ENCODE measurements around the gene CIB4. TPM values are rescaled to one million over a fixed set of nuclear protein-coding genes. Genes with fewer than 3 reads are reported as not detected.

CIB4 gene
- 0.49 TPM in 1 of 2 replicates, not detected in the other for total RNA-seq
- not detected in 2 replicates for polyA plus RNA-seq

GRCh38 chr2:26640781-26641564, at the start of gene CIB4:
Gene CIB4, minus strand, starts transcription at chr2:26641366. Its CDS starts 52 bp downstream, at chr2:26641314.
- DNase-seq (ENCODE audit: low read depth in 1 of 2, low spot score in 1 of 2) = no peak
- Histone ChIP-seq H3K4me1 (ENCODE audit: low read depth) (no peaks in the 10 kb centered on the region), H3K9me3 (ENCODE audit: low read depth) (no peaks in the 10 kb centered on the region), H3K27me3 (peaks cover 3% of the 10 kb centered on the region), H3K27ac (no peak within 1 kb of the TSS), H3K4me3 (no peak within 1 kb of the TSS), H3K36me3 (no peaks in the 10 kb centered on the region)
- no peak for TF ChIP-seq CTCF (IDR thresholded peaks at IDR 0.05; ENCODE audit: low read depth, low read length)

GRCh38 chr2:26687801-26688200, 46.6 kb upstream of the CIB4 start:
- Histone ChIP-seq H3K4me3 (no peak overlapping the region), H3K36me3 (no peaks in the 10 kb centered on the region), H3K9me3 (ENCODE audit: low read depth) (no peaks in the 10 kb centered on the region), H3K27ac (no peak overlapping the region), H3K4me1 (ENCODE audit: low read depth) (peaks cover 15% of the 10 kb centered on the region), H3K27me3 (no peaks in the 10 kb centered on the region)
- no peak for DNase-seq (ENCODE audit: low read depth in 1 of 2, low spot score in 1 of 2)
- no peak for TF ChIP-seq CTCF (IDR thresholded peaks at IDR 0.05; ENCODE audit: low read depth, low read length)

GRCh38 chr2:26687328-26687727, 46.2 kb upstream of the CIB4 start:
- DNase-seq (ENCODE audit: low read depth in 1 of 2, low spot score in 1 of 2) = no peak
- no peaks in the 10 kb centered on the region for H3K27me3 ChIP-seq
- no peak overlapping the region for H3K27ac ChIP-seq
- no peaks in the 10 kb centered on the region for H3K36me3 ChIP-seq
- H3K4me1 ChIP-seq (ENCODE audit: low read depth) = peaks cover 15% of the 10 kb centered on the region
- TF ChIP-seq CTCF (IDR thresholded peaks at IDR 0.05; ENCODE audit: low read depth, low read length) = no peak
- no peak overlapping the region for H3K4me3 ChIP-seq
- no peaks in the 10 kb centered on the region for H3K9me3 ChIP-seq (ENCODE audit: low read depth)

- Histone ChIP-seq H3K4me1 (ENCODE audit: low read depth) (peaks cover 11% of the 10 kb centered on the region), H3K27me3 (no peaks in the 10 kb centered on the region), H3K4me3 (no peak overlapping the region), H3K36me3 (no peaks in the 10 kb centered on the region), H3K9me3 (ENCODE audit: low read depth) (no peaks in the 10 kb centered on the region), H3K27ac (no peak overlapping the region)
- TF ChIP-seq CTCF (IDR thresholded peaks at IDR 0.05; ENCODE audit: low read depth, low read length) = no peak
- DNase-seq (ENCODE audit: low read depth in 1 of 2, low spot score in 1 of 2) = peak in 1 of 2 donors; percentile 32
Observed at GRCh38 chr2:26685989-26686839, 45.0 kb upstream of the CIB4 start.

GRCh38 chr2:26685341-26685740, 44.2 kb upstream of the CIB4 start:
- no peaks in the 10 kb centered on the region for H3K27me3 ChIP-seq
- H3K9me3 ChIP-seq (ENCODE audit: low read depth) = no peaks in the 10 kb centered on the region
- no peak for DNase-seq (ENCODE audit: low read depth in 1 of 2, low spot score in 1 of 2)
- peaks cover 7% of the 10 kb centered on the region for H3K4me1 ChIP-seq (ENCODE audit: low read depth)
- H3K36me3 ChIP-seq = no peaks in the 10 kb centered on the region
- TF ChIP-seq CTCF (IDR thresholded peaks at IDR 0.05; ENCODE audit: low read depth, low read length) = no peak
- H3K27ac ChIP-seq = no peak overlapping the region
- H3K4me3 ChIP-seq = no peak overlapping the region

All from cardiac muscle cell (in vitro differentiated cells and primary cell).